ENCODE results near the gene DNAAF2.

The DNAAF2 gene

GRCh38 chr14:49579841-49580240, 55.2 kb downstream of the DNAAF2 start:
- Histone ChIP-seq H3K4me3 (ENCODE audit: low read length) (no peak overlapping the region), H3K9me3 (ENCODE audit: control insufficient read depth, insufficient read depth, low read length) (no peaks in the 10 kb centered on the region), H3K4me1 (ENCODE audit: control insufficient read depth, low read length) (peaks cover 25% of the 10 kb centered on the region), H3K4me2 (ENCODE audit: low read length) (no peak overlapping the region), H4K20me1 (ENCODE audit: control insufficient read depth, insufficient read depth, low read depth, low read length) (peaks cover 25% of the 10 kb centered on the region), H3K27me3 (ENCODE audit: control insufficient read depth, low read length) (no peaks in the 10 kb centered on the region), H3K9me2 (replicated peaks; ENCODE audit: control insufficient read depth, low read length) (no peaks in the 10 kb centered on the region), H3F3A (ENCODE audit: control insufficient read depth, insufficient read depth) (peaks cover 57% of the 10 kb centered on the region), H3K27ac (ENCODE audit: low read depth, low read length) (no peak overlapping the region), H3K36me3 (ENCODE audit: control insufficient read depth, low read length) (peaks cover 85% of the 10 kb centered on the region), H3K79me2 (ENCODE audit: control insufficient read depth, low read length) (peaks cover 67% of the 10 kb centered on the region)
- TF ChIP-seq EZH2phosphoT487 (IDR thresholded peaks at IDR 0.05; ENCODE audit: borderline replicate concordance, low read length) = no peak
- TF ChIP-seq, protein P1, sequence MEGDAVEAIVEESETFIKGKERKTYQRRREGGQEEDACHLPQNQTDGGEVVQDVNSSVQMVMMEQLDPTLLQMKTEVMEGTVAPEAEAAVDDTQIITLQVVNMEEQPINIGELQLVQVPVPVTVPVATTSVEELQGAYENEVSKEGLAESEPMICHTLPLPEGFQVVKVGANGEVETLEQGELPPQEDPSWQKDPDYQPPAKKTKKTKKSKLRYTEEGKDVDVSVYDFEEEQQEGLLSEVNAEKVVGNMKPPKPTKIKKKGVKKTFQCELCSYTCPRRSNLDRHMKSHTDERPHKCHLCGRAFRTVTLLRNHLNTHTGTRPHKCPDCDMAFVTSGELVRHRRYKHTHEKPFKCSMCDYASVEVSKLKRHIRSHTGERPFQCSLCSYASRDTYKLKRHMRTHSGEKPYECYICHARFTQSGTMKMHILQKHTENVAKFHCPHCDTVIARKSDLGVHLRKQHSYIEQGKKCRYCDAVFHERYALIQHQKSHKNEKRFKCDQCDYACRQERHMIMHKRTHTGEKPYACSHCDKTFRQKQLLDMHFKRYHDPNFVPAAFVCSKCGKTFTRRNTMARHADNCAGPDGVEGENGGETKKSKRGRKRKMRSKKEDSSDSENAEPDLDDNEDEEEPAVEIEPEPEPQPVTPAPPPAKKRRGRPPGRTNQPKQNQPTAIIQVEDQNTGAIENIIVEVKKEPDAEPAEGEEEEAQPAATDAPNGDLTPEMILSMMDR (IDR thresholded peaks at IDR 0.05; ENCODE audit: low read depth, low read length, poor library complexity, severe bottlenecking) = no peak

DNA sequence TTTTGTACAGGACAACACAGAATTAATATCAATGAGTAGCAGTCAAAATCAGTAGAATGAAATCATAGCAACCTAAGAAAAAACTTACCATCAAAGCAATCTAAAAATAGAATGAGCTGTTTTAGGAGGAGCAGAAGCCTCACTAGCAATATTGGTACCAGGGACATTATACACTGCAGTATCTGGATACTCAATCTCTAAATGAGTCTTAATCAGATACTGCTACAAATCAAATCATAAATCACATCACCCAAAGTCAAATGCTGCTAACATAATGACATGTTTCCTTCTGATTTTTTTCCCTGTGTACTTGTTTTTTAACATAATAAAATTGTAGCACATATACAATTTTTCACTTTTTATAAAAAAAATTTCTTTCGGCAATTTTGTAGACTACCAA, 56.9 kb downstream of the DNAAF2 start:
- no peak overlapping the region for H3K27ac ChIP-seq (ENCODE audit: low read depth, low read length)
- H3K4me3 ChIP-seq (ENCODE audit: low read length) = no peak overlapping the region
- H3F3A ChIP-seq (ENCODE audit: control insufficient read depth, insufficient read depth) = peaks cover 47% of the 10 kb centered on the region
- H3K36me3 ChIP-seq (ENCODE audit: control insufficient read depth, low read length) = peaks cover 83% of the 10 kb centered on the region
- no peak overlapping the region for H3K4me2 ChIP-seq (ENCODE audit: low read length)
- TF ChIP-seq, protein P1 (IDR thresholded peaks at IDR 0.05; ENCODE audit: low read depth, low read length, poor library complexity, severe bottlenecking) = no peak
- no peak for TF ChIP-seq EZH2phosphoT487 (IDR thresholded peaks at IDR 0.05; ENCODE audit: borderline replicate concordance, low read length)
- H3K9me2 ChIP-seq (replicated peaks; ENCODE audit: control insufficient read depth, low read length) = no peaks in the 10 kb centered on the region
- peaks cover 50% of the 10 kb centered on the region for H3K79me2 ChIP-seq (ENCODE audit: control insufficient read depth, low read length)
- H4K20me1 ChIP-seq (ENCODE audit: control insufficient read depth, insufficient read depth, low read depth, low read length) = peaks cover 9% of the 10 kb centered on the region; the same call in 1 of the 2 replicates
- H3K9me3 ChIP-seq (ENCODE audit: control insufficient read depth, insufficient read depth, low read length) = no peaks in the 10 kb centered on the region
- H3K4me1 ChIP-seq (ENCODE audit: control insufficient read depth, low read length) = peaks cover 10% of the 10 kb centered on the region
- H3K27me3 ChIP-seq (ENCODE audit: control insufficient read depth, low read length) = no peaks in the 10 kb centered on the region
